Fibroblast of skin of right quadriceps (primary cell): ENCODE data around the gene ZNF302.
"Not testable (repeated sequence)": the region's sequence is repeated elsewhere in the genome, so short reads cannot be mapped to it uniquely, and the experiment has no call there.

Experiments used
- DNase-seq: peaks from one replicate; pipeline ENCODE4 v3.0.0-alpha.2; 2013

Gene ZNF302

DNA sequence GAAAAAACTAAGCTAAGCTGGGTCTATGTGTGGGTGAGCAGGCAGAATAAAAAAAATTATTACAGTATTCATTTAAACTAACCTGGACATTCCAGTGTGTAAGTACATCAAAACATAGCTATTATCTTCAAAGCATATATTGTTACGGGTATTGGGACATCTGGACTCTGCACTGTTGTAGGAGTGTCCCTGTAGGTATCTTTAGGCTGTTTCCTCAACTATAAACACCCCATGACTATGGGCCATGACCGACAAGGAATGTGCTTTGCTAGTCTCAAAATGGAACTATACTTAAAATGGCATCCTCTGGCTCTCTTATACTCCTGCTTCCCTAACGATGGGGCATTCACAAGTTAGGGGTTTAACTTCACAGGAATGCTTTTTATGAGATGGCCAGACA is 3.9 kb upstream of the ZNF302 start:
- DNase-seq = no peak

DNA sequence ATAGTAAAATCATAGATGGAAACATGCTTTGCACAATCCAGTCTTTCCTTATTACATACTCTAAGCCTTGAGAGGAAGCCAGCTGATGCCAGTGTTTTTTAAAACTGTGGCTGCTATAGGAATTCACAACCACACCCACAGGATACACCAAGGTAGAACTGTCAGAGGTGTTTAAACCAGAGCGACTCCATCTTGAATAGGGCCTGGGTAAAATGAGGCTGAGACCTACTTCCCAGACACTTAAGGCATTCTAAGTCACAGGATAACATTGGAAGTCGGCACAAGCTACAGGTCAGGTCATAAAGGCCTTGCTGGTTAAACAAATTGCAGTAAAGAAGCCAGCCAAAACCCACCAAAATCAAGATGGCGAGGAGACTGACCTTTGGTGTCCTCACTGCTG is 2.2 kb upstream of the ZNF302 start:
- no peak for DNase-seq

- DNase-seq = no peak
Observed at GRCh38 chr19:34675919-34676318, 1.6 kb upstream of the ZNF302 start.

- DNase-seq = peak; percentile 89
Observed at GRCh38 chr19:34676697-34677385, 637 bp upstream of the ZNF302 start, which contains the start of gene SCGB2B2. TSS of gene SCGB2B2 (minus strand) at chr19:34677159. CDS start at chr19:34594563, 82,596 bp downstream.

- no peak for DNase-seq
Observed at GRCh38 chr19:34678085-34678412, 571 bp downstream of the ZNF302 start.

DNA sequence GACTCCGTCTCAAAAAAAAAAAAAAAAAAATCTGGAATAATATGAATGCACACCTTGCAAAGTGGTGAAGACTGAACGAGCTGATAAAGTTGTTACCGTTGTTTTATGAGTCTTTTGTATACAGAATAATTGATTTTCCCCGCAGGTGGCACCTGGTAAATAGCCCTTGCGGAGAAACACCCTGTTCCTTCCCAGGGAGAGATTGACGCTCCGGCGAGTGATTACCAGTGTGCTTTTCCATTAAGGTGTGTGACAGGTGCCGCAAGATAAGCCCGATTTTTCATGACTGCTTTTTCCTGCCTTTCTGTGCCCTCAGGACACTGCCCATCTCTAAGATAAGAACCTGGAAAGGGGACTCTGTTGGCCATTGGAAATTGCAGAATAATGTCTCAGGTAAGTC is 943 bp downstream of the ZNF302 start:
- no peak for DNase-seq

- DNase-seq = no peak
Observed at GRCh38 chr19:34681478-34681877, 4.0 kb downstream of the ZNF302 start.

- not testable (repeated sequence) for DNase-seq
Observed at GRCh38 chr19:34685266-34685665, 7.8 kb downstream of the ZNF302 start.

DNA sequence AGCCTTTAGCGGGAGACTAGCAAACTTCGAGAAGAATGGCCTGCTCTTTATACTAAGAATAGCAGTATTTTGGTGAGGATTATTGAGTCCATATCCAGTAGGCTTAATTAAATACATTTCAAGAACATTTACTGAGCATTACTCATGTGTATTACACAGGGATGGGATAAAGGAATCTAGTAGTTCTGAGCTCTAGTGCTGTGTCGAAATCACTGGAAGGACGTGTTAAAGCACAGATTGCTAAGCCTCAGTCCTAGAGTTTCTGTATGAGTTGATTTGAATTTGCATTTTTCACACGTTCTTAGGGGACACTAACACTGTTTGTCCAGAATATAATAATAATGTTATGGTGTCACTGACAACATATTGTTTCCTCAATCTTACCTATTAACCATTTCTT is 9.0 kb downstream of the ZNF302 start:
- no peak for DNase-seq

DNA sequence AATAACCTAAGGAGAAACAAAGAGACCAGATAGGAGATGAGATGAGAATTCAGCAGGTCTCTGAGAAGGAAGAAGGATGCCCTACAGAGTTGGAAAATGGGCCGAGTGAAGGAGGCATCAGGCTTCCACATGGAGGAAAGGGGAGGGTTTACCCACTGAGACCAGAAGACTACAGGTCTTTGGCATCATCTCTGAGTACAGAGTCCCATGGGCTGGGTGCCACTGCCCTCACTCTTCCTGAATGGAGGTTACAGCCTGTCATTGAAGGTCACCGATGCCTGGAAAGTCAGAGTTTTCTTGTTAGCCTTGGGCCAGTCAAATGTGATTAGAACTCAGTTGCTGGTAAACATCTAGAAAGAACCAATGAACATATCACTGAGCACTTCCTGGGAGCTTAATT is 9.9 kb downstream of the ZNF302 start:
- no peak for DNase-seq

GRCh38 chr19:34688592-34688991 is 11.1 kb downstream of the ZNF302 start:
- DNase-seq = no peak

GRCh38 chr19:34690372-34690771 is 12.9 kb downstream of the ZNF302 start:
- DNase-seq = no peak

DNA sequence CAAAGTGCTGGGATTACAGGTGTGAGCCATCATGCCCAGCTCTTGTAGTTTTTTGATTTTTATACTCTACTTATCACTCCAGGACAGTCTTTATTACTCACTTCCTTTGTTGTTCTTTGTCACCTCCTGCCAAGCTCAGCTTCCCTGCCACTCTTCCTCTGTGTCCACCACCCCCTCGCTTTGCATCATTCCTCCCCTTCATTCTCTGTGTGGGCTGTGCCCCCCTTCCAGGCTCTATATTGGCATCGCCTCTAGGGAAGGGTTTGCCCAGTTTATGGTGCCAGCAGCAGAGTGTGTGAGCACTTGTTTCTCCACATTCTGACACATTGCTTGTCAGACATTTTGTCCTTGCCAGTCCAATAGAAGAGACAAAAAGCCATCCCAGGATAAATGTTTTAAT is 15.1 kb downstream of the ZNF302 start:
- no peak for DNase-seq

GRCh38 chr19:34707661-34708060 is 30.2 kb downstream of the ZNF302 start:
- DNase-seq = no peak

DNA sequence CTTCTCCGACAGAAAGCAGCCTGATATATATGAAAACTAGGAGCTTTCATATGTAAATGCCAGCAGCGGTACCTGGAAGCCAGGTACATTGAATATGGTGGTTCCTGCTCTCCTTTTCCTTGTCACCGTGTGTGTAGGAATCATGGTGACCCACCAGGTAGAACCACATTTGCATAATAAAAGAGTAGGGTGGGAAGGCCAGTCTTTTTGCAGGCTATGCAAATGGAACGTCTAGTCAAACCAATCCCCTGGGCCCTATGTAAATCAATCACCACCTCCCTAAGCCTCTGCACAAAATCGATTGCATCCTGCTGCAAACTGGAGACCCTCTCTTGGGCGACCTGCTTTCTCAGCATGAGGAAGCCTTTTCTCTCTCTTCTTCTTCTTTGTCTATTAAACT is 34.4 kb downstream of the ZNF302 start:
- no peak for DNase-seq

- DNase-seq = peak; percentile 61
Observed at GRCh38 chr19:34712395-34713261, 35.1 kb downstream of the ZNF302 start.

- no peak for DNase-seq
Observed at GRCh38 chr19:34713262-34713637, 35.8 kb downstream of the ZNF302 start.

- no peak for DNase-seq
Observed at GRCh38 chr19:34715357-34715756, 37.9 kb downstream of the ZNF302 start.

DNA sequence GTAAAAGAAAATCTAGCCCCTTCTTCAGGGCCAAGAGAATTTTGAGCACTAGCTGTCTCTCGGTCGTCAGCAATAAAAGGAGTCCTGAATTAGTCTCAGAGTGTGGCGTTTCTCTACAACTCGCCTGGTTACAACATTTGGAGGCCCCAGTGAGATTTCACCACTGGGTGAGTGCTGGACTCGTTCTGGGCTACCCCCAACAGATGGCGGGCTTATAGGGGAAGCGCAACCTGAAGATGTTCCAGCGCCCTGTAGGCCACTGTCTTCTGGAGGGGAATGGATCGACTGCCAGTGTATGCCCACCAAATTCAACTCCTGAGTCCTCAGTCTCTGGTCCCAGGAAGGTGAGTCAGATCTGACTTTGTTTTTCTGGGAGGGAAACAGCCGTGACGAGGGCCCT is 44.9 kb downstream of the ZNF302 start:
- DNase-seq = no peak

GRCh38 chr19:34725400-34725799 is 47.9 kb downstream of the ZNF302 start:
- no peak for DNase-seq

GRCh38 chr19:34731019-34731829 is 53.7 kb downstream of the ZNF302 start:
- DNase-seq = no peak

DNA sequence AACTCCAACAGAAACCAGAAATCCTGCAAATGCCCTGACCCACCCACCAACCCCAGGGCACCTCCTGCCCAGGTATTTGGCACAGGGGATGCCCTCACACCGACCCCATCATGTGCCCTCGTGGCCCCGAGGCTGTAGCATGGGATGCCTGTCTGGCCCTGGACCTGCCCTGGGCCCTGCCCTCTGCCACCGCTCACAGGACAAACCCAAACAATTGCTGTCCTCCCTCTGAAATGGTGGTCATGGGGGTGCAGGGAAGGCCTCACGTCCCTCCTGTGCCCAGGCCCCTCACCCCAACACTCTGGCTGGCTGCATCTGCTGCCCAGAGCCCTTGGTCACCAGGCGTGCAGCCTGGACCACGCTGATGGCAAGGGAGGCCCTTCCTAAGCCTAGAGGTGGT is 54.5 kb downstream of the ZNF302 start:
- no peak for DNase-seq

DNA sequence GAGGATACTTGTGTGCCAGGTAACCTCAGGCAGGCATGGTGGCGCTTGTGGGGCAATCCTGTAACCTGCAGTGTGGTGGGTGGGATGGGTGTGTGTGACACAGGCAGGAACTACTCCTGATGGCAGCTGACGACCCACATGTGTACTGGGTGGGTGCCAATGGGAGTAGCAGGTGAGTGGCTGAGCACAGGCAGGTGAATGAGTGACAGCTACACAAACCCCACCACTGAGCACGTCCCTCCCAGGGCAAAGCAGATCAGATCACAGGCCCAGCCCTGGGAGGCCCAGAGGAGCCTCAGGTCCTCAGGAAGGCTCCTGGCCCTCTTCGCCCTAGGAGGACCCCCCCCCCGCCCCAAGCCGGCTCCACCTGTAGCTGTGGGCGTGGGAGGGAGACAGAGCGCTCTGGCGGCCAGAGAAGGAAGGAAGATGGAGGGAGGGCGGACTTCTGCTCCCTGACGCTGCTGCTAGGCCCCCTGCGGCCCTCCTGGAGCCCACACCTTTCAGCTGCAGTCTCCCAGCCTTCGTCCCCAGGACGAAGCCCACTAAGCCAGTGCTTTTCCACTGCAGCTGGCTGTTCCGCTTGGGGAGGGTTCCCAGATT is 55.2 kb downstream of the ZNF302 start:
- DNase-seq = no peak
